22Rv1 (cell line): Measurements from ENCODE around the gene TTC12.
A peak's percentile ranks its signal among the peaks of the same experiment; 100 is the strongest.

ENCODE experiments used
- H3K27ac ChIP-seq: fragments of 450-650 bp; 2 replicates; pipeline ENCODE4 v1.5.1; 2017
- CTCF ChIP-seq: fragments of 450-650 bp; IDR thresholded peaks from 2 replicates; pipeline ENCODE4 v1.5.1; 2017; ENCODE audit warnings: mild to moderate bottlenecking
- ZFX ChIP-seq: fragments of 450-650 bp; IDR thresholded peaks from 2 replicates; pipeline ENCODE4 v1.6.1; 2017; ENCODE audit warnings: antibody characterized with exemption, borderline replicate concordance

The TTC12 gene

DNA sequence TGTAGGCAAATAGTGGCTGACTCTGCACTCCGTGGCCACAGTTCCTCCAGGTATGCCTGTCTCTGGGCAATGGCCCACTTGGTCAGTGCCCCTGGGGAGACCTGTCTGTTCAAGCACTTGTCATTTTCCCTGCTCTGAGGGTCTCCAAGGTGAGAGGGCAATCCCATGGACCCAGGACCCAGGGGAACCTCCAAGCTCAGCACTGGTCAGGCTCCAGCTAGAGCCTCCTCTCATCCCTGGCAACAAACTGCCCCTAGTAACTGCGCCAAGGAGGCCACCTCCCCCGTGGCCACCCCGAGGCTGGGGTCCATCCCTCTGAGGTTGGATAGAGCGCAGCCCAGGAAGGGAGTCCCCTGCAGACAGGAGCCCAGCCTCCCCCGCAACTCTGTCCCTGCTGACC is 72.5 kb downstream of the TTC12 start:
- TF ChIP-seq CTCF, result no peak
- TF ChIP-seq ZFX, result no peak
- no peak overlapping the region for H3K27ac ChIP-seq

- H3K27ac ChIP-seq, result no peak within 1 kb of the TSS
These were observed 73.3 kb downstream of the TTC12 start, which contains the start of gene ANKK1 for GRCh38 chr11:113387605-113388211. Gene ANKK1 (plus strand): TSS chr11:113387779. CDS start chr11:113387885, 106 bp downstream.

GRCh38 chr11:113389272-113389671 is 74.9 kb downstream of the TTC12 start:
- no peak for TF ChIP-seq CTCF
- H3K27ac ChIP-seq, result no peak overlapping the region

More at GRCh38 chr11:113387605-113388211, 73.3 kb downstream of the TTC12 start, which contains the start of gene ANKK1:
- TF ChIP-seq ZFX, result no peak
- peak; percentile 82 for TF ChIP-seq CTCF

- no peak overlapping the region for H3K27ac ChIP-seq
- TF ChIP-seq CTCF (no peak), ZFX (no peak)
These were observed 78.0 kb downstream of the TTC12 start for GRCh38 chr11:113392236-113392921.

DNA sequence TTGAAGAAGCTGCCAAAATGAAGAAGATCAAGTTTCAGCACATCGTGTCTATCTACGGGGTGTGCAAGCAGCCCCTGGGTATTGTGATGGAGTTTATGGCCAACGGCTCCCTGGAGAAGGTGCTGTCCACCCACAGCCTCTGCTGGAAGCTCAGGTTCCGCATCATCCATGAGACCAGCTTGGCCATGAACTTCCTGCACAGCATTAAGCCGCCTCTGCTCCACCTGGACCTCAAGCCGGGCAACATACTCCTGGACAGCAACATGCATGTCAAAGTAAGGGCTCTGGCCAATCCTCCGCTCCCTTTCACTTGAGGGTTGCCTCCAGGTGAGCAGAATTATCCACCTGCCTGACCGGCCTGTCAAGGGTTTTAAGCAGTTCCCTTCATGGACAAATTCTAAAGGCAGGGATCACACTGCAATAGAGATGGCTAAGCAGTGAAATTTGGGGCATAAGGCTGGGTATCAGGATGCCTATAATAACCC is 79.2 kb downstream of the TTC12 start:
- no peak overlapping the region for H3K27ac ChIP-seq
- TF ChIP-seq CTCF (no peak), ZFX (no peak)

- TF ChIP-seq ZFX (no peak), CTCF (no peak)
- H3K27ac ChIP-seq, result no peak overlapping the region
These were observed 80.5 kb downstream of the TTC12 start for GRCh38 chr11:113394919-113395318.

GRCh38 chr11:113395782-113396336 is 81.5 kb downstream of the TTC12 start:
- no peak for TF ChIP-seq CTCF
- no peak for TF ChIP-seq ZFX
- no peak overlapping the region for H3K27ac ChIP-seq
